Tibial nerve (tissue), 4 donors: Measurements from ENCODE around the gene HLA-F. TPM values are rescaled to one million over a fixed set of nuclear protein-coding genes. Genes with fewer than 3 reads are reported as not detected.

Experiments used
- DNase-seq, 2 donors: peaks; one replicate each; pipeline ENCODE4 v3.0.0-alpha.2; 2019; ENCODE audit warnings: low spot score in 2 of 2
- H3K27ac ChIP-seq, 4 donors: fragments of 200-600 bp; sonication (generic) in 3 of 4; one replicate each; pipeline ENCODE4 v1.5.1; 2017 to 2019; ENCODE audit warnings: mild to moderate bottlenecking in 1 of 4
- H3K27me3 ChIP-seq, 2 donors: fragments of 200-600 bp; sonication (generic) in 1 of 2; one replicate each; pipeline versions ENCODE4 v1.5.1 to v1.6.0; 2017 to 2019
- H3K36me3 ChIP-seq, 3 donors: fragments of 200-600 bp; sonication (generic); one replicate each; pipeline ENCODE4 v1.5.1; 2018 to 2019
- H3K4me1 ChIP-seq, 4 donors: fragments of 200-600 bp; sonication (generic) in 3 of 4; one replicate each; pipeline ENCODE4 v1.5.1; 2017 to 2019
- H3K4me3 ChIP-seq, 4 donors: fragments of 200-600 bp; sonication (generic) in 3 of 4; one replicate each; pipeline ENCODE4 v1.5.1; 2017 to 2019; ENCODE audit warnings: mild to moderate bottlenecking in 1 of 4, moderate library complexity in 1 of 4
- H3K9me3 ChIP-seq, 4 donors: fragments of 200-600 bp; sonication (generic) in 3 of 4; one replicate each; pipeline ENCODE4 v1.5.1; 2017 to 2019
- CTCF ChIP-seq, 5 experiments: fragments of 200-600 bp in 3 of 5; fragments of 450-650 bp in 2 of 5; sonication (generic) in 3 of 5; IDR thresholded peaks; one replicate each; pipeline ENCODE4 v1.5.1; 2016 to 2019; ENCODE audit warnings: antibody characterized with exemption in 5 of 5, mild to moderate bottlenecking in 3 of 5, moderate library complexity in 2 of 5
- EP300 ChIP-seq, 2 donors: sonication (generic); formaldehyde crosslinking; IDR thresholded peaks; one replicate each; pipeline ENCODE4 v1.6.1; 2017; ENCODE audit warnings: antibody characterized with exemption in 2 of 2, mild to moderate bottlenecking in 1 of 2
- POLR2A ChIP-seq, 2 donors: fragments of 450-650 bp; IDR thresholded peaks; one replicate each; pipeline ENCODE4 v1.6.1; 2017; ENCODE audit warnings: antibody characterized with exemption in 2 of 2, mild to moderate bottlenecking in 2 of 2, moderate library complexity in 2 of 2
- WGBS, 2 donors: methylation state at CpG; one replicate each; pipeline ENCODE4 v1.1.5; 2018; 5-methylcytosine and 5-hydroxymethylcytosine counted together
- total RNA-seq, 4 donors: library from RNA; depleted of rRNA; stranded (reverse); fragments of >200 nt; gene quantifications; one replicate each; pipeline ENCODE4 v1.1.0, GENCODE V29; 2016

The HLA-F gene
- total RNA-seq, 4 donors from 2014 or later, result 63.0 to 117 (median 101) TPM

DNA sequence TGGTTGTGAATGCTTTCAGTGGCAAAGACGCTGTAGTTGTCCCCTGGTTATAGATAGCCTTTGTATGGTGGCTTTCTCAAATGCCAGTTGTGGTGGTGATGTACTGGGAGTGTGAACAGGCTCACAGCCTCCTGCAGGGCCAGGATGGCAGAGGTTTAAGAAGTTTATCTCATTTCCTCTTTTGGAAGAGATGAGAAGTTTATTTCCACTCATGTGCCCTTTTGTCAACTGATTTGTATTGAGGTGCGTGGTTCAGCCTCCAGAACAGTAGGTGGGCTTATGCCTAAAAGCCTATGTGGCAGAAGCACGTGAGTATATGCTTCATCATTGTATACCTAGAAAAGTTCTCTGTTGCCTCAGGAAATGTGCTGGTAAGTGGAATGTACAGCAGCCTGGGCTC, 28.6 kb upstream of the HLA-F start:
- H3K27me3 ChIP-seq, result peaks cover 0 to 4% of the 10 kb centered on the region in 2 donors
- 47 to 58% methylated on average over 3 of the region's 3 CpGs for WGBS, 2 donors
- DNase-seq, result no peak
- H3K27ac ChIP-seq, result no peak overlapping the region
- no peaks in the 10 kb centered on the region for H3K4me1 ChIP-seq
- peaks cover 0 to 23% (median 0%) of the 10 kb centered on the region in 4 donors for H3K9me3 ChIP-seq
- no peak overlapping the region for H3K4me3 ChIP-seq
- TF ChIP-seq POLR2A (IDR thresholded peaks at IDR 0.05) (no peak), CTCF (IDR thresholded peaks at IDR 0.05) (no peak), EP300 (IDR thresholded peaks at IDR 0.05) (no peak)
- no peaks in the 10 kb centered on the region for H3K36me3 ChIP-seq

DNA sequence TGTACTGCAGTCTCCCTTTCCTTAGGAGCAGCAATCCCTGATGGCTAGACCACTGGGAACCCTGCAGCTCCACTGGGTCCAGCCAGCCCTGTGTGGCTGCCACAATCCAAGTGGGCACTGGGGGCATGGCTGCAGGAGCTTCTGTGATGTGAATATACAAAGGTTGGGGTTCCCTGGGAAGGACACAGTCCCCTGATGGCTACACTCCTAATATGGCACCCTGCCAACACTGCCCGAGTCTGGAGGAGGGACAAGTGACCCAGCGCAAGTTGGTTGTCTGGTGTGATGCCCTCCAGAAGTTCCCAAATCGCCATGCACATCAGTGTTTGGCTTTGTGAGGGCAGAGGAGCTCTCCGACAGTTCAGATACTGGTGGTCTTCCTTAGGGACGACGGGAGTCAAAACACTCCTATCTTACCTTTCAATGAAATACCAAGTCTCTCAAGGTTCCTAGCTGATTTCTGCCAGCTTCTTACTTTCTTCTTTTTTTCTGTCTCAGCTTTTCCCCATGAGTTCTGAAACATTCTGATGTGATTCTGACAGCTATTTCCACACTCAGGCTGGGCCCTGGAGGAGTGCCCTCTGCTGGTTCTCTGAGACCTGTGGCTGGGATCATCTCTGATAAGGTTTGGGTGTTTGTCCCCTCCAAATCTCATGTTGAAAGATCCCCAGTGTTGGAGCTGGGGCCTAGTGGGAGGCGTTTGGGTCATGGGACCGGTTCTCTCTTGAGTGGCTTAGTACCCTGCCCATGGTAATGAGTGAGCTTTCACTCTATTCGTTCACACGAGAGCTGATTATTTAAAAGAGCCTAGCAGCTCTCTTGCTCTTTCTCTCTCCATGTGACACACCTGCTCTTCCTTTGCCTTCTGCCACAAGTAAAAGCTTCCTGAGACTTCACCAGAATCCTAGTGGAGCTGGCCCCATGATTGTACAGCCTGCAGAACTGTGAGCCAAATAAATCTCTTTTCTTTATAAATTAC, 26.8 kb upstream of the HLA-F start:
- Histone ChIP-seq H3K4me1 (no peaks in the 10 kb centered on the region), H3K27ac (no peak overlapping the region), H3K9me3 (peaks cover 0 to 23% (median 0%) of the 10 kb centered on the region in 4 donors), H3K36me3 (no peaks in the 10 kb centered on the region), H3K27me3 (peaks cover 0 to 4% of the 10 kb centered on the region in 2 donors), H3K4me3 (no peak overlapping the region)
- WGBS, 2 donors, result 68 to 73% methylated on average over 10 of the region's 10 CpGs
- DNase-seq, result no peak
- no peak for TF ChIP-seq CTCF (IDR thresholded peaks at IDR 0.05)
- no peak for TF ChIP-seq POLR2A (IDR thresholded peaks at IDR 0.05)

DNA sequence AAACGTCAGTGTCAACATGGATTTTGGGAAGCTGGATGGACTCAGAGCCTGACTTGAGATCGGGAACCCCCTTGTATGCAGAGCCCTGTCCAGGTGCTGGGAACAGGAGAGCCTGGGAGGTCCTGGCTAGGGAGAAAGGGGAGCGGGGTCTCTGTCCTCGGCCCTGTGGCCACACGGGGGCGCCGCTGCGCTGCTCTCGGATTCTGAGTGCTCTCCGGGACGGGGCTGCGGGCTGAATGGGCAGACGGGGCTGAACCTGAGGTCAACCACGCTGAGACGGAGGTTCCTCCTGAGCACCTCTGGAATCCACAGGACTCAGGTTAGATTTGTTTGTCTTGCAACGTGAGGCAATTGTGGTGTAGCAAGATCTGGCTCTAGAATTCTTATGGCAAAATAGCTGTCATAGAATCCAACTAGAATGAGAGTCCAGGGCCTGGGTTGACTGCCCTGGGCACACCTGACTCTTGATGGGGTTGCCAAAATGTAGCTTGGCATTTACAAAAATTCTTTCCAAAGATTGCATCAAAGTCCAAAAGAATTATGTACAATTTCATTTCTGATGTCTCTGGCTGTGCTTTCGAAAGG, 20.6 kb upstream of the HLA-F start:
- H3K27ac ChIP-seq, result no peak overlapping the region
- 26 to 30% methylated on average over 16 to 17 of the region's 17 CpGs for WGBS, 2 donors
- TF ChIP-seq POLR2A (IDR thresholded peaks at IDR 0.05) (no peak), CTCF (IDR thresholded peaks at IDR 0.05) (peak in 2 of 5 experiments; percentile 8 to 19)
- H3K9me3 ChIP-seq, result no peaks in the 10 kb centered on the region
- H3K36me3 ChIP-seq, result no peaks in the 10 kb centered on the region
- H3K4me1 ChIP-seq, result no peaks in the 10 kb centered on the region
- H3K27me3 ChIP-seq, result peaks cover 0 to 18% of the 10 kb centered on the region in 2 donors
- DNase-seq, result peak in 1 of 2 donors; percentile 65
- H3K4me3 ChIP-seq, result no peak overlapping the region

GRCh38 chr6:29705389-29706231, 17.6 kb upstream of the HLA-F start:
- H3K4me1 ChIP-seq, result no peaks in the 10 kb centered on the region
- no peak overlapping the region for H3K27ac ChIP-seq
- H3K36me3 ChIP-seq, result no peaks in the 10 kb centered on the region
- TF ChIP-seq EP300 (IDR thresholded peaks at IDR 0.05), result no peak
- no peak for TF ChIP-seq POLR2A (IDR thresholded peaks at IDR 0.05)
- peak; percentile 39 to 77 (median 53) for TF ChIP-seq CTCF (IDR thresholded peaks at IDR 0.05)
- H3K9me3 ChIP-seq, result no peaks in the 10 kb centered on the region
- DNase-seq, result peak in 1 of 2 donors; percentile 33
- peaks cover 0 to 23% of the 10 kb centered on the region in 2 donors for H3K27me3 ChIP-seq
- no peak overlapping the region for H3K4me3 ChIP-seq
- 27 to 31% methylated on average over 10 of the region's 10 CpGs for WGBS, 2 donors
